ENCODE data around the gene SLC47A2.

The SLC47A2 gene

DNA sequence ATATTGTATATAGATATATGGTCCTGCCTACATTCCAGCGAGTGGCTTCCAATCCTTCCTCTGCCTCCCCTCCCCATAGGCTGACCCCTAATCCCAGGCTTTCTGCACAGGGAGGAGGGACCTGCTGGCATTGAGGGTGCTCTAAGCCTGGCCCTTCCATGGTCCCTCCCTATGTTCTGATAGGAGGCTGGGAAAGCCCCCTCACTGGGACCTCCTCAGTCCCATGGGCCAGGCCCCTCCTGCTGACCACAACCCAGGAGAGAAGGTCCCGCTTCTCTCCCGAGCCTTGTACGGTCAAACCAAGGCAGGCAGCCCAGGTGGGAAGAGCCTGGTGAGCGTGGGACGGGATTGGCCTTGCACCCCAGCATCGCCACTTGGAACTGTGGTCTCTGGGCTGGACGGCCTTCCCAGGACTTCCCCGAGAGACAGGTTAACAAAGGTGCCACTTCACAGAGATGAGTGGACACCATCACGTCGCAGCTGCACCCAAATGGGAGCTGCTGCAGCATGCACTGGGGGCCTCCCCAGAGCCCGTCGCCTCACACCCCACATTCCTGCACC lies 30.9 kb upstream of the SLC47A2 start:
- no peak for DNase-seq

DNA sequence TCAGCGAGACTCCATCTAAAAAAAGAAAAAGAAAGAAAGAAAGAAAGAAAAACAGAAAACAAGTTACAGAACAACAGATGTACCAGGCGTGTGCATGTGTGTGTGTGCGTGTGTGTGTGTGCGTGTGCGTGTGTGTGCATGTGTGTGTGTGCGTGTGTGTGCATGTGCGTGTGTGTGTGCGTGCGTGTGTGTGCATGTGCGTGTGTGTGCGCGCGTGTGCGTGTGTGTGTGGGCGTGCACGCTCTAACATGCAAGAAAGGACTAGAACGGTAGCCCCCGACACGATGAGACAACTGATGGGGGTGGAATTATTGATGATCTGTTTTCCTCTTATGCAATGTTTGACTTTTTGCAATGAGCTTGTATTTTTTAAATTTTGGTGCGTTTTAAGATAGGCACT lies 30.1 kb upstream of the SLC47A2 start:
- DNase-seq: no peak

DNA sequence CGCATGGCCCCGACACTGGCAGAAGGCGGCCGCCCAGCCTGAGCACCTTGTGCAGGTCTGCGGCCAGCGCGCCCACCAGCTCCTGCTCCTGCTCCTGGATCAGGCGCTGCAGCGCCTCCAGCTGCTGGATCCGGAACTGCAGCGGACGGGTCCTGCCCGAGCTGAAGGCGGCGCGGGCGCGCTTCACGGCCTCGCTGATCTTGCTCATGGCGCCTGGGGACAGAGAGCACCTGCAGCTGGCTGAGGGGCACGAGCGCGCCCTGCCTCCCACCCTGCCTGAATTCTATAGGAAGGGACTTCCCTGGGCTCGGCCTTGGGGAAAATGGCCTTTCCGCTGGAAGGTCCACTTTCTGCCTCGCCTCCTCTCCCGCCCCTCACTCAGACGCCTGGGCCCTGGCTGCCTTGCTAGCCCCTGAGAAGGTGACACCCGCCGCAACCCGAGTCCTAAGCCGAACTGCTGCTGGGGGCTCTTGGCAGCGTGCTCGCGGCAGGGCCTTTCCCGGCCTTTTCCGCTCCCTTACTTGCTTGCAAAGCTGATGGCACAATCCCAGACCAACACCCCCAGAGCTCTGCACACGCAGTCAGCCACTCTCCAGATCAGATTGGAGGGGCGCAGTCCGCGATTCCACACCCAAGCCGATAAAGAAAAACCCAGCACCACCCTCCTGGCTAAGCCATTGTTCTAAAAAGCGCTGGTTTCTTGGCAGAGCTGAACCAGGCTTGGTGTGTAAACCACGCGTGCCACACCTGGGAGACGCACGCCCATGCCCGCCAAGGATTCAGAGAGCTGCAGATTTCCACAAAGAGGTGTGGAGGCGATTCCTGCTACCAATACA lies 28.8 kb upstream of the SLC47A2 start:
- no peak for DNase-seq

DNA sequence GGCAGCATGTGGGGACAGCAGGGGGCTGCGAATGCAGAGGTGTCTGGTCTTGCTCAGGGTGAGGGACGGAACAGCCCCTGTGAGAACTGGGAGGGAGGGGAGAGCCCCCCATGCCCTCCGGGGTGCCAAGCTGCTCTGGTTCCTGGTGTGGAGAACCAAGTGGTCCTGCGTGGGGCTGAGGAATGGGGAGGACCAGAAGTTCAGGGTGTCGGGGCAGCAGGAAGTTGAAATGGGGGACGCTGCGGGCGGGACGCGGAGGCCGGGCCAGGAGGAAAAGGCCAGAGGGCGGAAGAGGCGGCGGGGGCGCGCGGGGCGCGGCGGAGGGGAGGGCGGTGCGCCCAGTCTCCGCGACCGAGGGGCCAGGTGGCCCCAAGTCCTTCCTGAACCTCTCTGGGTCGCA lies 28.1 kb upstream of the SLC47A2 start:
- no peak for DNase-seq

DNA sequence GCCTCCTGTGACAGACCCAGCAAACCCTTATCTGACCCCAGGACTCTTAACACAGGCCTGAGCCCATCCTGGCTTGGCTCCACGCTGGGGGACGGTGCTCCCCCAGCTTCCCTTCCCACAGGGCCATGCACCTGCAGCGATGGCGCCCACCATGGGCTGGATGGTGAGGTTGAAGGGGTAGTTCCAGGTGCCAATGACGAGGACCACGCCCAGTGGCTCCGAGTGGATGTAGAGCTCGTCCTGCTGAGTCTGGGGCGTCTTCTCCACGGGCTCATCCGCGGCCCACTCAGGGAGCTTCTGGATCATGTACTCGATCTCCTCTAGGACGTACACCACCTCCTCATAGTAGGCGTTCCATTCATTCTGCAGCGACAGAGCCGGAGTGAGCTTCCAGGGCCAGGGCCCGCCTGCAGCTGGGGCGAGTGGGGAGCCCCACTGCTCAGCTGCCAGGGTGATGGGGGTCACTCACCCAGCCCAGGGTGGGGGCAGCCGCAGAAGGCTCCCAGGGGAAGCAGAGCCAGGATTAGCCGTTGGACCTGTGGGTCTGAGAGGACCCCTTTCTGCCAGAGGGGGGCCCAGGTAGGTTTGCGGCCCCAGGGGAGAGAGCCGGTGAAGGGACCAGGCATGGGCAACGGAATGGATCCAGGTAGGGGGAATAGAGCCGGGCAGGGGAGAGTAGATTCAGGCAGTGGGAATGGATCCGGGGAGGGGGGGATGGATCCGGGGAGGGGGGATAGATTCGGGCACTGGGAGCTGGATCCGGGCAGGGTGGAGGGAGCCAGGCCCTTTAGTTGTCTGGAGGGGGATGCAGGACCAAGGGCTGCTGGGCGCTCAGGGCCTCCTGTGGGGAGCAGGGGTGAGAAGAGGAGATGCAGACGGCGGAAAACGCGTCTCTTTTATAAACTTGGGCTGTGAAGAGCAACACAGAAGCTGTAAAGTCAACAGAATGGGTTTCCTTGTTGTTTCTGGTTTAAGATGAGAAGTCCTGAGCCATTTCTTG lies 27.0 kb upstream of the SLC47A2 start:
- no peak for DNase-seq

DNA sequence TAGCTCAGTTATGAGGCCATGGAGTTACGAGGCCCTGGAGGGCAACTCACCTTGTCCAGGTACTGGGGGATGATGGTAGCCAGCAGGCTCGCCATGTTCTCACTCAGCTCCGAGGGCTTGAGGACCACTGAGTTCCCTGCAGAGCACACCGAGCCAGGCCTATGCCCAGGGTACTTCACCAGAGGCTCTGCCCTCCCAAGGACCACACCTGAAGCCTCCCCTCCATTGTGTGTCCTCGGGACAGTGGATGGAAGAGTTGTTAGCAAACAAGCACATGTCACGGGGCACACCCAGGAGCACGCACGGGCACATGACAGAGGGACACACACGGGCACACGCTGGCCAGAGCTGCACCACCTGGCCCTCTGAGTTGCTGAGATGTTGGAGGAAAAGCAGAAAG lies 26.1 kb upstream of the SLC47A2 start:
- DNase-seq: no peak

DNA sequence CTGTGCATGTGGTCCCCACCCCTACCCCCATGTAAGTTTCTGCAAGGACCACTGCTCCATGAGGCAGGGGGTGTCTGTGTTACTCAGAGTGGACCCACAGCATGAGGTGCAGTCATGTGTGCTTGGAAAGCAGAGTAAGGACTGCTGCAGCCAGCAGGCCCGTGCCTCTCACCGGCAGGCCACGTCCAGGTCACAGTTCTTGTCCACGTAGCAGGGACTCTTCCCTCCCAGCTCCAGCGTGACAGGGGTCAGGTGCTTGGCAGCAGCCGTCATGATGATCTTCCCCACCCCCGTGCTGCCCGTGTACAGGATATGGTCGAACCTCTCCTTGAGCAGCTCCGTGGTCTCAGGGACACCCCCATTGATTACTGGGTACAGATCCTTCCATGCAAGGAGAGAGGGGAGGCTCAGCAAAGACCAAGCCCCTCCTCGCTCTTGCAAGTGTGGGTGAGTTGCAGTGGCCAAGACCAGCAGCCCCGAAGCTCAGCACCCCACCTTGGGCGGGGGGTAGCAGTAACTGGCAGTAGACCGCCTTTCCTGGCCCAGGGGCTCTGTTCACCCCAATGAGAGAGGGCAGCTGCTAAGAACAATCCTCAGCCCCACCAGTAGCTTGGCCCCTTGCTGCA lies 25.6 kb upstream of the SLC47A2 start:
- DNase-seq: no peak

DNA sequence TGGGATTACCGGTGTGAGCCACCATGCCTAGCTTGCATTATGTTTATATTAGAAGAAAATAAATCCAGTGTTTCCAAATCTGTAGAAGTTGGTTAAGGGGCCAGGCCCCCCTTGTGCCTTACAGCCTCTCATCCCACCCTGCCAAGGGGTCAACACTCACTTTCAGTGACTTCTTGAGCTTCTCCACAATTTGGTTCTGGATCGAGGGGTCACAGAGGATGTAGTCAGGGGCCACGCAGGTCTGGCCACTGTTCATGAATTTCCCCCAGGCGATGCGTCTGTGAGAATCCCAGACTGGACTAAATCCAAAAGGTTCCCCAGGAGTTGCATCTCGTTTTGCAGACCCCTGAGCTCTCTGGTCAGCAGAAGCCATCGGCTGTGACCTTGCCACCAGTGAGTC lies 24.5 kb upstream of the SLC47A2 start:
- DNase-seq: no peak

DNA sequence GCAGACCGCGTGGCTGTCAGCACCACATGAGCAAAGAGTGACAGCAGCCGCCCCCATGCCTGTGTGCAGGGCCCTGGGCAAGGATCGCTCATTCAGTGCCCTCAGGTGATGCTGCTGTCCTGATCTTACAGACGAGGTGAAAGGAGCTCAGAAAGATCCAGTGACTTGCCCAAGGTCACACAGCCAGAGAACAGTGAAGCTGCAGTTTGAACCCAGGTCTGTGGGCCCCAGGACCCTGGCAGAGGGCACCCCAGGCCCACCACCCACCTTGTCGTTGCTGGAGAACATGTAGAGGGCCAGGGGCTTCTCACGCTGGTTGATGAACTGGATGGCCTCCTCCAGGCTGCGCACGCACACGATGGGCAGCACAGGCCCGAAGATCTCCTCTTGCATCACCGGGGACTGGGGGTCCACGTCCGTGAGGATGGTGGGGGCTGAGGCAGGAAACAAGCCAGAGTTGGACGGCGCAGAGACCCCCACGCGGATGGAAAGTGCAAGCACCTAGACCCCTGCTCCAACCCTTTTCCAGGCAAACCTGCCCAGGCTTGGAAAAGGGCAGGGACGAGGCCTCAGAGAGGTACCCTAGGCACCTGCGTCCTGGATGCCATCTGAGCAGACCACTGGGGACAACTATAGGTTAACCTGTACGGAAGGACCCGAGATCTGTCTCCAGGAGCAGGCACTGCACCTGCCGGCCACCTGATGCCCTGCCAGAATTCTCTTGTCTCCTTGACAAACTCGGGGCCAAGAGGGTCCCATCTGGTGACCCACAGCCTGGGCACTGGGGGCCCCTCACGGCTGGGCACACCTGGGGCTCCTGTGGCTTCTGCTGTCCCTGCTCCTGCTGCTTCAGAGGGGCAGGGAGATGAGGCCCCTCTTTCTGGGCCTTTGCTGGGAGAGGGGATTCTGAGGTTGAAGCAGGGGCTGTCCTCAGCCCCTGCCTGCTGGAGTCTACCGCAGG lies 23.1 kb upstream of the SLC47A2 start:
- no peak for DNase-seq

DNA sequence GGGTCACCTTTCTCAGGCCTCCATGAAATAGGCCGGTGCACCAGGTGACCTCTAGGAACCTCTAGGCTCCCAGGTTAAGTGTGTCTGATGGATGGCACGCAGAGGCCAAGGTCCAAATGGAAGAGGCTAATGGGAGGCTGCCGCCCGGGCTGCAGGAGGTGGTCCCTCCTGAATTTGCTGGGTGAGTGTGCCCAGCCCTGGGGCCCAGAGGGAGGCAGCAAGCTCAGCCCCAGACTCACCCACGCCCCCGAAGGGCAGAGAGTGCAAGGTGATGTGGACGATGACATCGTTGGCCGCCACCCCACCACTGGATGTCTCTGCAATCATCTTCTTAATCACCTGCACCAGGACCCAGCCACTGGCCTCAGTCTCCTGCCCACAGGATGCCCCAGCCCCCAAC lies 22.4 kb upstream of the SLC47A2 start:
- no peak for DNase-seq

DNA sequence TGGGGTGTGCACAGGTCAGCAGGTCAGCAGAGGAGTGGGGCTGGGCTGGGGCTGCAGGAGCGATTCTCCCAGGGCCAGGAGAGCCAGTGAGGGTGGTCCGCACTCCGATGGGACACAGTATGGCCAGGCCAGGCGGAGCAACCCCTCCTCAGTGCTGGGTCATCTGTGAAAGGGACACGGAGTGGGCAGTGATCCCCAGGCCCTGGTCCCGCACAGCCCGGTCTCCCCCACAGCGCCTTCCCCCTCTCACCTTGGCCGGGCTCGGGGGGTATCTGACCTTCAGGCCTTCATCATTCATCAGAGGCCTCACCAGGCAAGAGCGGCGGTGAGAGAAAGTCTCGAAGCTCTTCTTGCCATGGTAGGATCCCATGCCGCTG lies 21.7 kb upstream of the SLC47A2 start:
- no peak for DNase-seq

DNA sequence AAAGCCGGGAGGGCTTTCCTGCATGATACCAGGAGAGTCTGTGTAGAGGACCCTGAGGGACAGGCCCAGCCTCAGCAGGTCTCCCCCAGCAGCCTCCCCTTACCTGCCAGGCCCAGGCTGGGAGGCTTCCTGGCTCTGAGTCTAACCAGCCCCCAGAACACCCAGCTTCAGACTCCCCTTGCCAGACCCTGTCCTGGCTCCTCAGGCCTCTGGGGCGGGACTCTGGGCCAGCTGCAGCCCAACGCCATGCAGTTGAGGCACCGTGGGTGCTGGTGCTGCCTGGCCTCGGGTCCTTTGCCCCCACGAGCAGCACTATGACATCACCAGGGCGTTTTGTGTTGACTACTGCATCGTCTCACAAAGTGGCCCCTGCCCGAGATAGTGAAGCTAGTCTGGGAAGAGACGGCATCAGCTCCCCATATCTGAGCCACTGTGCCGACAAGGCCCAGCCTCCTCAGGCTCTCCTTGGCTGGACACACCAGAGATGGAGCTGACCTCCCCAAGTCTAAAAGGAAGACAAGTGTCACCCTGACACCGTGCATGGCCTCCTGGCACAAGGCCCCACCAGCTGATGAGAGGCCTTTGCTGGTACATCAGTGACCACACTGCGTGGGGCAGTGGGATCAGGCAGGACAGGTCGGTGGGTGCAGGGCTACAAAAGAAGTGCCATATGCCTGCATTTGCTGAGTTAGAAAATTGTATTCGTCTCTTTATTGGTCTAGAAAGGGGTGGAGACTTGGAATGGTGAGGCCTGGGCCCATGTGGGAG lies 21.1 kb upstream of the SLC47A2 start:
- no peak for DNase-seq

DNA sequence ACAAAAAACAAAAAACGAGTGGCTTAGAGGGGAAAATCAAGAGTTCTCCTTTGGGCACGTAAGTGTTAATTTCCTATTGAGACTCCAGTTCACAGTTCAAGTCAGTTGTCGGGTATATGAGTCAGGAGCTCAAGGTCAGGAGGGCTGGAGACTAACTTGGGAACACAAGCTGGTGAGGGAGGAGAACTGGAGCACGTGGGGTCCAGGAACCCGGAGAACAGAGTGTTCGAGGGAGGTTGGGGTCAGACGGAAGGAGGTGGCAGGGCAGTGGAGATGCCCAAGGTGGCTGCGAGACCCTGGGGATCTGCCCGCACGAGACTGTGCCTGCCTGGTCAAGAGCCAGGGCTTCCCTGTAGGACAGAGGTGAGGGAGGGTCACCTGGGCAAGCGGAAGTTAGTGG lies 19.7 kb upstream of the SLC47A2 start:
- no peak for DNase-seq

DNA sequence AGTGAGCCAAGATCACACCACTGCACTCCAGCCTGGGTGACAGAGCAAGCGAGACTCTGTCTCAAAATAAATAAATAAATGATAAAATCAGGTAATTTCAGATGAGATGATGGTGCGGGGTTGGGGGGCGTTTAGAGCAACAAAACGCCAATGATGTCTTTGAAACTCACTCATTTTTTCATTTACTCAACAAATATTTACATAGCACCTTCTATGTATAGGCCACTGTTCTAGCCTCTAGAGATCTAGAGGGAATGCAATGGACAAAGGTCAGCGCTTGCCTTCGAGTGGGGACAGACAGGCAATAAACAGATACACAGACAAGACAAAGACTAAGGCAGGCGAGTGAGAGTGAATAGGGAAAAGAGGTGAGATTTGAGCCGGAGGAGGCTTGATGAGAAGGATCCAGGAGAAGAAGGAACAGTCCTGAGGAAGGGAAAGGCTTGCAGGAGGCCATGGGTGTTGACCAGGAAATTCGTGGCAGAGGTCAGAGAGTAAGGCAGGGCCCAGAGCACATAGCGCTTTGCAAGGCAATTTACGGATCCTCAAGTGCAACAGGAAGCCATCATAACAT lies 17.7 kb upstream of the SLC47A2 start:
- DNase-seq: no peak

DNA sequence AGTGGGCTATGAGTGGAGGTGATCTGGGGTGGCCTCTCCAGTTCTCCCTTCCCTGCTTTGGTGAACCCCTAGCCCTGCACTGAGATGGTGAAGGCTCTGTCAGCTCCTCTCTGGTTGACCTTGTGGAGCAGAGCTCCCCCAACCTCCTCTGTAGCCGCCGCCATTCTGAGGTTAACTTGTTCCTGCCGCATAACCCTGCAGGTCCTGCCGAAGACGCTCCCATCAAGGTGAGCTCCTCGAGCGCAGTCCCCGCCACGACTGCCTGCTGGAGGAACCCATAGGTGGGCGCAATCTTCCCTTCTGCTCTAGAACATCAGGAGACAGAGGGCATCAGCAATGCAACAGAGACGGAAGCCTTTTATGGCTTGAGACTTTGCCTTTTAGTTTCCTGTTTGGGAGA lies 15.2 kb upstream of the SLC47A2 start:
- DNase-seq: no peak

DNA sequence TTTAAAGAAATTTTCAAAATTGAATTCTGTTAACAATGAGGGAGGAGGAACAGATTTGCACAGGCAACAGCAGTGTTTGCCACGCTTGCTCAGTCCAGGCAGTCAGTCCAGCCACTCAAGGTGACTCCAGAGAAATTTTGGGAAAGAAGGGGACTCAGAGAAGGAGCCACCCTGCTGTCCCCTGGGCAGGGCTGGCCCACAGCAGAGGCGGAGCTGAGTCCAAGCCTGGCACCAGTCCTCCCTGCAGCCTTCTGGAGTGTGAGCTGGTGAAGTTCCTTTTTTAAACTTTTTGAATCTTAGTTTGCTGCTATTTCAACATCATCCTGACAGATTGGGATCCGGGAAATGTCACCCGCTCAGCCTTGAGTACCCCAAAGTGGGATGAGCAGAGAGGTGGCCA lies 14.5 kb upstream of the SLC47A2 start:
- no peak for DNase-seq

DNA sequence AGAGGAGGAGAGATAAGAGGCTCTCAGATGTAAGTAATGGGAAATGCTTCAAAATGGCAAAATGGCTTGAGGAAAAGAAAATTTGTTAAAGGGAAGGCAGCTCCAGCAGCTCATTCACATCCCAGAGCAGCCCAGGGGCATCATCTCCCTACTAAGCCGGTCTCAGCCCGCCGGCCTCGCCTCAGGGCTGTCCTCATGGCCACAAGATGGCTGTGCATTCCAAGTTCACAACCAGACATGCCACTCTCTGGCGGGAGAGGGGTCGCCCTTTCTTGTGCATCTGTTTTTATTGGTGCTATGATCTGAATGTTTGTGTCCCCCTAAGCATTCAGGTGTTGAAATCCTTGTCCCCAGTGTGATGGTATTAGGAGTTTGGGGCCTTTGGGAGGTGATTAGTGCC lies 13.5 kb upstream of the SLC47A2 start:
- no peak for DNase-seq

DNA sequence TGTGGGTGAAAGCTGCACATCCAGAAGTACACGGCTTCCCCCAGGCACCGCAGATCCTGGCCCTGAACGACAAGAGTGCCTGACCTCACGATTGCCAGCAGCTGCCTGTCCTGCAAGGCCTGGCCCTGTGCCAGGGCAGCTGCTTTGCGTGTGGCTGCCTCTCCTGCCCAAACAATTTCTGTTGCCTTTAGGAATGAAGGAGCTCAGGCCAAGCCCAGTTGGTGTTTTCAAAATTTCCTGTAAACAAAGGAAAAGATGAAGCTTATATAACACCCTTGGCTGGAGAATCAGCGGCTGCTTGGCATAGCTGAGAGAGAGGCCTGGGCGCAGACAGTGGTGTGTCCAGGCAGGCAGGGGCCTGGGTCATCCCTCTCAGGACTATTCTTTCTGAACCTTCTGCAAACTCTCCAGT lies 11.7 kb upstream of the SLC47A2 start:
- DNase-seq: peak; percentile 50

DNA sequence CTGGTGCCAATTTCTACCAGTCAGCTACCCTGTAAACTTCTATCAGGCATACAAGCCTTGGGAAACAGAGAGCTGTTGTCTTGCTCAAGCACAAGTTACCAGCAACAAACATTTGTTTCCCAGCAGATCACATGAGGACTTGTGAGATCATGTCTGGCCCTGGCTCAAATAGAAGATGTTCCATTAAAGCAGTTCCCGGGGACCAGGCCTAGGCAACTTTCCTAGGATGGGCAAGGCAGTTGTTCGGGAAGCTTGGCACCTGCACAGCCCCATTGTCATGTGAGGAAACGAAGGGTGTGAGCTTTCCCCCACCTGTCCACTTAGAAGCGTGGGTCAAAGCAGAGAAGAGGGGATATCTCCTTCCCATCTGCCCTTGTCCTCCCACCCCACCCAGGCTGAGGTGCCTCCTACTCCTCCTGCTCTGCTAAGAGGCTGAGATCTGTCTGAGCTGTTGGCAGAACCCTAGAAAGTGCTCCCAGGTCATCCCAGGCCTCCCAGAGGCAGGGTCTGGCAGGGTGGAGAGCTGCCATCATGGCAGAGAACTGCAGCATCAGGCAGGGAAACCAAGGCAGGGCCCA lies 11.2 kb upstream of the SLC47A2 start:
- DNase-seq: no peak

DNA sequence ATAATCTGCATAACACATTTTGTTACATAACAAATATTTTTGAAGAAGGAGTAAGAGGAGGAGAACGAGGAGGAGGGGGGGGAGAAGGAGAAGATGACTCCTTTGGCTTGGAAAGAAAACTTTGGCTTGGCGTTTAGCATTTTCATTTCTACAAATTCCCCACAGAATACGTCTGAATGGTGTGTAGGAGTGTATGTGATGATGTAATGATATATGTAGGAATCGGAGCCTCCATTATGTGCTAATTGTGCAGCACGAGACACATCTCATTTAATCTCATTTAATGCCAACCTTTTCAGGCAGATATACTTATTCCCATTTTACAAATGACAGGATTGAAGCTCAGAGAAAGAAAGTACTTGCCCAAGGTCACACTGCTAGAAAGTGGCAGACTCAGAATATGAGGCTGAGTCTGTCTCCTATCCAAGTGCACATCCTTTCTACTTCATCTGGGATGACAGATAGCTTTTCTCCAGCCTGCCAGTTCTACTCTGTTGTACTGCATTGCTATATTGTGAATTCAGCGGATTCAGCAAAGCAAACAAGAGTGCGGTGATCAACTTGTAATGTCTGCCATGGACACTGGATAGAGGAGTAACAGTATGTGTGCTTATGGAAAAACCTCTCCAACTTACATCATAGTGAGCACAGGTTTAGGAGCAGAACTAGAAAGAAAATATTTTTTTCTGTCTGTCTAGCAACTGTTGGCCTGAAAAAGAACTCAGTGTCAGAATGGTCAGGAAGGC lies 10.4 kb upstream of the SLC47A2 start:
- no peak for DNase-seq
